SK-N-MC (cell line): Measurements from ENCODE around the gene CACNA1H.

Experiments used
- DNase-seq: peaks from one replicate; pipeline ENCODE4 v3.0.0-alpha.2; 2011; ENCODE audit warnings: low read depth, low spot score
- H3K27ac ChIP-seq: fragments of 200-600 bp; sonication (generic); 2 replicates; pipeline ENCODE4 v1.5.1; 2016; ENCODE audit warnings: mixed run types
- H3K36me3 ChIP-seq: fragments of 200-600 bp; sonication (generic); 2 replicates; pipeline ENCODE4 v1.6.1; 2017; ENCODE audit warnings: antibody characterized with exemption, low read length, mixed read lengths; ENCODE audit not compliant: insufficient read depth
- H3K4me3 ChIP-seq: fragments of 200-600 bp; sonication (generic); 2 replicates; pipeline ENCODE4 v1.5.1; 2016
- H3K9ac ChIP-seq: fragments of 200-600 bp; sonication (generic); 2 replicates; pipeline ENCODE4 v1.8.0; 2017; ENCODE audit warnings: mixed run types, mixed read lengths; ENCODE audit not compliant: insufficient read length
- H3K9me3 ChIP-seq: fragments of 200-600 bp; sonication (generic); 2 replicates; pipeline ENCODE4 v1.6.1; 2017; ENCODE audit warnings: low read depth, mild to moderate bottlenecking, antibody characterized with exemption, low read length, moderate library complexity, mixed read lengths
- EZH2 ChIP-seq: fragments of 200-600 bp; sonication (generic); IDR thresholded peaks from one replicate; pipeline ENCODE4 v1.6.1; 2017; ENCODE audit warnings: antibody characterized with exemption
- FOXP2 ChIP-seq: optimal IDR thresholded peaks from 2 replicates; pipeline ENCODE3; 2011; ENCODE audit warnings: mild to moderate bottlenecking, moderate library complexity; ENCODE audit not compliant: insufficient read depth; ENCODE audit errors: extremely low read length, control extremely low read depth
- POLR2AphosphoS5 ChIP-seq: IDR thresholded peaks from 2 replicates; pipeline ENCODE4 v1.6.1; 2012; ENCODE audit warnings: mild to moderate bottlenecking, low read depth, low read length, borderline replicate concordance

Gene CACNA1H

DNA sequence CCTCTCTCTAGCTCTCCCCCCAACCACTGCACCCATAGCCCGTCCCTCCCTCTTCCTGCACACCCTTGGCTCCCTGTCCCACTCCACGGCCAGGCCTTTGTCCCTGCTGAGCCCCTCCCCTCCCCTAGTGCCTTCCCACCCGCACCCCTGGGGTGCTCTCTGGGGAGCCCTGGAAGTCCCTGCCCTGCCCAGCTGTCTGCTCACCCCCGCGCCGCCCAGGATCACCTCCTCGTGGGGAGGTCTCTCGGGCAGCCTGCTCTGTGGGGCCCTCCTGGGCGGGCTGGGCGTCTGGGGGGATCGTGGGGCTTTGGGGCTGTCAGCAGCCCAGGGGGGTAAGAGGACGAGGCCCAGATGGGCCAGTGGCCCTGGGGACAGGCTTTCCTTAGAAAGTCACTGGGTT lies 18.1 kb downstream of the CACNA1H start:
- no peak for DNase-seq
- Histone ChIP-seq H3K4me3 (no peak overlapping the region), H3K9ac (no peak overlapping the region), H3K9me3 (no peaks in the 10 kb centered on the region), H3K36me3 (no peaks in the 10 kb centered on the region), H3K27ac (no peak overlapping the region)
- no peak for TF ChIP-seq POLR2AphosphoS5

DNA sequence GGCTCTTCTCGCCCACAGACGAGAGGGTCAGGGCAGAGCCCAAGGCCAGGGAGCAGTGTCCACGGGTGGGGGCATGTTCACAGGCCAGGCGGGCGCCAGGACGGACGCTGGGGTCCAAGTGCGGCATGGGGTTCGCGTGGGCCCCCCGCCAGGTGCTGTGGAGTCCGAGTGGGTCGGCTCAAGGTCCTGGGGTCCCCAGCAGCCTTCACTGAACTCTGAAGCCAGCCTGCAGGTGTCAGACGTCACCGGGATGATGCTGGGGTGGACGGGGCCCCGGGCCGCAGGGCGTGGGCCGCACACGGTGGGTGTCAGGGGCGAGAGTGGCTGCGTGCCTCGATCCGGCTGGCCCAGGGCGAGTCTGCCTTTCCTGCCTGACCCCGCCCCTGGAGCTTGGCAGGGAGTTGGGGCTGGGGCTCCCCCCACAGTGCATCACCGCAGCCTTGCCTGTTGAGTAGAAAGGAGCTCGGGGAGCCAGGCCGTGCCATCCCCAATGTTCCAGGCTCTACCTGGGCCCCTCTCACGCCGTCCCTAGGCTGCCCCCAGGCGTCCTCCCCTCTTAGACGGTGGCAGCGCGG lies 19.0 kb downstream of the CACNA1H start:
- Histone ChIP-seq H3K4me3 (no peak overlapping the region), H3K36me3 (no peaks in the 10 kb centered on the region), H3K27ac (no peak overlapping the region), H3K9me3 (no peaks in the 10 kb centered on the region), H3K9ac (no peak overlapping the region)
- TF ChIP-seq FOXP2, result no peak
- no peak for DNase-seq

DNA sequence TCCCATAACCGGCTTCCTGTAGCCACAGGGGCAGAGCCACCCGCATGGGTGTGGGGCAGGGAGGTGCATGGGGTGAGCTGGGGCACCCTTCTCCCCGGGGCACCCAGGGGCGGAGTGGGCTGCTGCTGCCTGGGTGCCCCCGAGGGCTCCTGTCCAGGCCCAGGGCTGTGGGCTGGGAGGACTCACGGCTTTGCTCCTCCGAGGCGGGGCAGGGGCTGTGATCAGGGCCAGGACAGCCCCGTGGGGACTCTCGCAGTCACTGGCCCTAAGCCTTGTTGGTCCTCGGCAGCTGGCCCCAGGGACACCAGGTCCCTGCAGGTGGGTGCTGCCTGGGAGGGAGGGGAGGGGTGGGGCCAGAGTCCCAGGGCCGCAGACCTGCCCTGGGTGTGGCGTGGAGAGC lies 19.7 kb downstream of the CACNA1H start:
- no peak overlapping the region for H3K9ac ChIP-seq
- no peak for TF ChIP-seq POLR2AphosphoS5
- TF ChIP-seq FOXP2, result no peak
- H3K9me3 ChIP-seq, result no peaks in the 10 kb centered on the region
- H3K36me3 ChIP-seq, result no peaks in the 10 kb centered on the region
- H3K4me3 ChIP-seq, result no peak overlapping the region
- no peak overlapping the region for H3K27ac ChIP-seq
- DNase-seq, result no peak

DNA sequence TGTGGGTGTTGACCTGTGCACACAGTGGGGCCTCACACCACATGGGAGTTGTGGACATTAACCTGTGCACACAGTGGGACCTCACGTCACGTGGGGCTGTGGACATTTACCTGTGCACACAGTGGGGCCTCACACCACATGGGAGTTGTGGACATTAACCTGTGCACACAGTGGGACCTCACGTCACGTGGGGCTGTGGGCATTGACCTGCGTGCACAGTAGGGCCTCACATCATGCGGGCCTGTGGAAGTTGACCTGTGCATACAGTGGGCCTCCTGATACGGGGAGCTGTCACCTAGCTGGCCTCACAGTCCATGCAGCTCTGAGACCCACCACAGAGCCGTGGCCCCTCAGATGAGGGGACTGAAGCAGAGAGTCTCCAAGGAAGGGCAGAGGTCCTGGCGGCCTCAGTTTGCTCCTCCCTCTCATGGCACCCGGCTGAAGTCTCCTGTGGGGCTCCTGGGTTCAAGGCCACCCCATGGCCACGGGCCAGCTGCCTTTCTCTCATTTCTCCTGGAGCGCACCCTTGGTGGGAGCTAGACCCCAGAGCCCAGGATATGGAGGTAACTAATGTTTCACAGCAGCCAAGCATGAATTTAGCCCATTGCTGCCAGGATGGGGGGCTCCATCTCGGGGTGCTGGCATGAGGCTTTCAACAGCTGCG lies 21.0 kb downstream of the CACNA1H start:
- Histone ChIP-seq H3K4me3 (no peak overlapping the region), H3K36me3 (no peaks in the 10 kb centered on the region), H3K9me3 (no peaks in the 10 kb centered on the region), H3K9ac (no peak overlapping the region), H3K27ac (no peak overlapping the region)
- DNase-seq, result no peak
- TF ChIP-seq EZH2, result no peak
- TF ChIP-seq FOXP2, result no peak
- TF ChIP-seq POLR2AphosphoS5, result no peak

DNA sequence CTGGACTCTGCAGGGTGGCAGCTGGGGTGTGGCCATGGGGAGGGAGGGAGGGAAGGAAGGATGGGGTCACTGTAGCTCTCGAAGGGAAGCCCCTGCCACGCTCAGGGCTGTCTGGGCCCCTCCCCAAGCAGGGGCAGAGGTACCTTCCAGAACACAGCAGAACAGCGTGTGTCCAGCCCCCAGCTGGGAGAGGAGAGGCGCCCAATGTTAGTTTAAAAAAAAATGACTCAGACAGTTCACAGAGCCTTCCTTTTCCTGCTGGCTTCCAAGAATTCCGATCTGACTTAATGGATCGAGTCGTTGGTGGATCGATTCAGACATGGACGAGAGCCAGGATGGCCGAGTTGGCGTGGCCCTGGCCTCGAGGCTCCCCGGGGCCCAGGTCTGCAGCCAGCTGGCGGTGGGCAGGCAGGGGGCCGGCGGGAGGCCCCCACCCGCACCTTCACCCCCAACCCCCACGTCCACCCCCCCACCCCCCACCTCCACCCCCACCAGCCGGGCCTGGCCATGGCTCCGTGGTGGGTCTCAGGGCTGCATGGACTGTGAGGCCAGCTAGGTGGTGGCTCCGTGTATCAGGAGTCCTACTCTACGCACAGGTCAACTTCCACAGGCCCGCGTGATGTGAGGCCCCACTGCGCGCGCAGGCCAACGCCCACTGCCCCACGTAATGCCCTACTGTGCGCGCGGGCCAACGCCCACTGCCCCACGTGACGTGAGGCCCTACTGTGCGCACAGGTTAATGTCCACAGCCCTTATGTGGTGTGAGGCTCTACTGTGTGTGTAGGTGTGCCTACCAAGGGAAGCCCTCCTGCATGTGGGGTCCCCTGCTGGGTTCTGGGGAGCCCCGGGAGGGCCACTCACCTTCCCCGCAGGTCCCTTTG lies 21.8 kb downstream of the CACNA1H start:
- no peak for DNase-seq

DNA sequence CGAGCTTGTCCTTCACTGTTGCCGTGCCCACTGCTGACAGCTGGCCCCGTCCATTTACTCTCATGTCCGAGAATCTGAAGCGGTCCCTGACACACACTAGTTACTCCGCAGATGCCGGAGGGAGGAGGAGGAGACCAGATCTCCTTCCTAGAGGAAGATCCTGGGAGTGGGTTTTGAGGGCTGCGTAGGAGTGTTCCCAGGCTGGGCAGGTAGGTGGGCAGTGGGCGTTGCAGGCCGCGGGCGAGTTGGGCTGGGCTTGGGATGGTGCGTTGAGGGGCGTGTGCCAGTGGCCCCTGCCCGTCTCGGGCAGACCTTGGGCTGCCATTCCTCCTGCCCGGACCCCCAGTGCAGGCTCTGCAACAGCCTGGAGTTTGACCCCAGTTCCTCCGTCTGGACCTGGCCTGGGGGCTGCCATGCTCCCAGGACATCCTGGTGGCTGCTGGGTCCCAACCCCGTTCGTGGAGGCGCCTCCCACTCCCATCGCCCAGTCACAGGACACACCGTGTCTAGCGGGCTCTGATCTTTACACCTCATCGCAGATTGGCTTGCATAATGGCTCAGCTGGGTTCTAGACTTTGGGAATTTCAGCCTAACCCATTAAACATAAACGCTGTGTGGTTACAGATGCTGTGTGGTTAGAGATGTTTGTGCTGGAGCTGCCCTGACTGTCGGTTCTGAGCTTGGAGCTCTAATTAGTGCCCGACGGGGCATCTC lies 22.8 kb downstream of the CACNA1H start:
- no peak for TF ChIP-seq POLR2AphosphoS5
- DNase-seq, result no peak
- H3K9ac ChIP-seq, result no peak overlapping the region
- no peak overlapping the region for H3K27ac ChIP-seq
- H3K9me3 ChIP-seq, result no peaks in the 10 kb centered on the region
- H3K36me3 ChIP-seq, result no peaks in the 10 kb centered on the region
- no peak overlapping the region for H3K4me3 ChIP-seq

More for the DNA sequence above, 21.8 kb downstream of the CACNA1H start:
- H3K36me3 ChIP-seq, result no peaks in the 10 kb centered on the region
- no peaks in the 10 kb centered on the region for H3K9me3 ChIP-seq
- H3K27ac ChIP-seq, result no peak overlapping the region
- TF ChIP-seq EZH2 (no peak), FOXP2 (no peak), POLR2AphosphoS5 (no peak)
- H3K4me3 ChIP-seq, result no peak overlapping the region
- H3K9ac ChIP-seq, result no peak overlapping the region

DNA sequence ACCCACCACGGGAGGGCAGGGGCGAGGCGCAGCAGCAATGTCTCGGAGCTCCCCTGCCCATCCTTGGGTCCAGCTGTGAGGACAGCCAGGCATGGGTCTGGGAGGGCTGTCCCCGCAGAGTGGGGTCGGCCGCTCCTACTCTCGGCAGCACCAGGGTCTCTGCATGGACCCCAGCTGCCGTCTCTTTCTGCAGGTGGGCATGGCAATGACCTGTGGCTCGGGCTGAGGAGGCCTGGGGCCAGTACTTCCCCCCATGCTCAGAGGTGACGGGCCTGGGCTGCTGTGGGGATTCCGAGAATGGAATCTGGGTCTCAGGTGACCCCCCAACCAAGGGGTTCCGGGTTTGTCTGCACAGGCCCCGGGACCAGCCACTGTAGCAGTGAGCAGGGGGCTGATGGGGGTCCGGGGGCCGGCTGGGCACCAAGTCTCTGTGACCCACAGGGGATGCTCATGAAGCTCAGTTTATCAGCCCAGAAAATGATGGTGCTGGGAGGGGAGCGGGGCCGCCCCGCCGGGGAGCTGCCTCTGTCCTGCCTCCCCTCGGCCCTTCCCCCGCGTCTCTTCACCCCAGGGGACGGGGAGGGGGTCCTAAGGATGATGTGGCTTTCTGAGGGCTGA lies 23.5 kb downstream of the CACNA1H start:
- Histone ChIP-seq H3K4me3 (no peak overlapping the region), H3K9me3 (no peaks in the 10 kb centered on the region), H3K27ac (no peak overlapping the region), H3K36me3 (no peaks in the 10 kb centered on the region), H3K9ac (no peak overlapping the region)
- no peak for TF ChIP-seq EZH2
- no peak for TF ChIP-seq FOXP2
- TF ChIP-seq POLR2AphosphoS5, result no peak
- DNase-seq, result no peak

DNA sequence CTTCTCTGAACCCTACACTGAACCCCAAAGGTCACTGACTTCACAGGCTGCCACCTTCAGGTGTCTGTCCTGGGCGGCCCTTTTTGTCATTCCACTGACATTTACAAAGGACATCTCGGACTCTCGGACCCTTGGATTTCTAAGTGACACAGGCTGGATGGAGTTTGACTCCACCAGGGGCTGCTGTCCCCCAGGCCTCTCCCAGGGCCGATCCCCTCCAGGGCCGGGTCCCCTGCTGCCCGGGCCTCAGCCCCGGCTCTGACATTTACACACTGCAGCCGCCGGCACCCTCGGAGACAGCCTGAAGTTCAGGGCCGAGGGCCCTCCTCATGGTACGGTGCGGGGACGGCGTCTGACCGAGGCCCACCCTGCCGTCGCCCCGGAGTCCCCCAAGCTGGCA lies 24.1 kb downstream of the CACNA1H start:
- no peak for TF ChIP-seq FOXP2
- H3K4me3 ChIP-seq, result no peak overlapping the region

More for the DNA sequence above, 24.1 kb downstream of the CACNA1H start:
- DNase-seq, result no peak
- Histone ChIP-seq H3K9me3 (no peaks in the 10 kb centered on the region), H3K9ac (no peak overlapping the region), H3K27ac (no peak overlapping the region), H3K36me3 (no peaks in the 10 kb centered on the region)
